ENCODE results near the gene PTTG1IP. TPM values are rescaled to one million over a fixed set of nuclear protein-coding genes. Genes with fewer than 3 reads are reported as not detected.

Gene PTTG1IP
- total RNA-seq, 1 donor: 245 TPM

GRCh38 chr21:44814498-44815023, 58.9 kb downstream of the PTTG1IP start:
- TF ChIP-seq CTCF (IDR thresholded peaks at IDR 0.05; ENCODE audit: insufficient read depth, low read depth, low read length): no peak
- H3K4me3 ChIP-seq (ENCODE audit: low read depth, low read length): no peak overlapping the region
- no peak for DNase-seq (ENCODE audit: low read depth)

- H3K4me3 ChIP-seq (ENCODE audit: low read depth, low read length): no peak overlapping the region
- no peak for TF ChIP-seq CTCF (IDR thresholded peaks at IDR 0.05; ENCODE audit: insufficient read depth, low read depth, low read length)
- DNase-seq (ENCODE audit: low read depth): no peak
Observed at GRCh38 chr21:44813727-44814126, 59.8 kb downstream of the PTTG1IP start.

DNA sequence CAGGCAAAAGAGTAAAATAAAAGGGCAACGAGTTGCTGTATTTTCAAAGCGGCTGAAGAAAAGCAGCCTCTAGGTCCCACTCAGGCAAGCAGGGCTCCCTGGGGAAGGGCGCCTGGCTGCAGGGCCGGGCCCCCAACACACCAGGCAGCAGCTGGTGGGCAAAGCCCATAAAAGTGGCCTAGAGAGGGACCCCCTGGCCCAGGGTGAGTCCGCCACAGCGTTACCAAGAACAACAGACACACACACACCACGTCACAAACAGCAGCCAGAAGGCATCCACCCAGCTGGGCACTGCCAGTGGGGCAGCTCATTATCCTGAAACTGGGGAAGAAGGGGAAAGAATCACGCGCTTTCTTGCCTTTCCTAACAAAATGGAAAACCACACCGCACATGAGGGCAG, 60.3 kb downstream of the PTTG1IP start:
- no peak overlapping the region for H3K4me3 ChIP-seq (ENCODE audit: low read depth, low read length)
- DNase-seq (ENCODE audit: low read depth): no peak
- no peak for TF ChIP-seq CTCF (IDR thresholded peaks at IDR 0.05; ENCODE audit: insufficient read depth, low read depth, low read length)

GRCh38 chr21:44812640-44813039, 60.9 kb downstream of the PTTG1IP start:
- TF ChIP-seq CTCF (IDR thresholded peaks at IDR 0.05; ENCODE audit: insufficient read depth, low read depth, low read length): no peak
- H3K4me3 ChIP-seq (ENCODE audit: low read depth, low read length): no peak overlapping the region
- no peak for DNase-seq (ENCODE audit: low read depth)

- no peak for DNase-seq (ENCODE audit: low read depth)
- TF ChIP-seq CTCF (IDR thresholded peaks at IDR 0.05; ENCODE audit: insufficient read depth, low read depth, low read length): no peak
- H3K4me3 ChIP-seq (ENCODE audit: low read depth, low read length): no peak overlapping the region
Observed at GRCh38 chr21:44810779-44811178, 62.7 kb downstream of the PTTG1IP start.

GRCh38 chr21:44805859-44806258, 67.6 kb downstream of the PTTG1IP start:
- no peak for TF ChIP-seq CTCF (IDR thresholded peaks at IDR 0.05; ENCODE audit: insufficient read depth, low read depth, low read length)
- DNase-seq (ENCODE audit: low read depth): no peak
- no peak overlapping the region for H3K4me3 ChIP-seq (ENCODE audit: low read depth, low read length)

DNA sequence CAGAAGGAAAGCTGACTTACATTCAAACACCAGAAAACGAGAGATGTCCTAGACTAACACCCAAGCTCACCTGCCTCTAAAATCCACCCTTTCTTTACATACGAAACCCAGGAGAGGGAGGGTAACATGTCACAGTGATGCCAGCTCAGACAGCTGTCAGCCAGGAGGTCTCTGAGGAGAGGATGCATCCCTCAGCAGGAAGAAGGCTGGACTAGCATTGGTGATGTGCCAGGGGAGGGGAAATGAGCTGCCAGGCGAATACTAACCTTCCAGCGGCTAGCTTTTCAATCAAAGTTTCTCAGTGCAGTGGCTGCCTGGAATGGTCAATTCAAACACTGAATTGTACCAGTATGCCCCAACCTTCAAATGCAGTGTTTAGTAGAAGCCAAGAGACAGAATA, 68.3 kb downstream of the PTTG1IP start:
- H3K4me3 ChIP-seq (ENCODE audit: low read depth, low read length): no peak overlapping the region
- DNase-seq (ENCODE audit: low read depth): no peak

More for the DNA sequence above, 68.3 kb downstream of the PTTG1IP start:
- no peak for TF ChIP-seq CTCF (IDR thresholded peaks at IDR 0.05; ENCODE audit: insufficient read depth, low read depth, low read length)
